ENCODE data around the gene GREM2. TPM values are rescaled to one million over a fixed set of nuclear protein-coding genes. Genes with fewer than 3 reads are reported as not detected.

Gene GREM2
- polyA plus RNA-seq, 12 donors, result 3.1 to 17.8 (median 5.2) TPM; not detected in 1

GRCh38 chr1:240503558-240503957 is 108.4 kb downstream of the GREM2 start:
- no peak for DNase-seq

GRCh38 chr1:240503036-240503435 is 108.9 kb downstream of the GREM2 start:
- no peak for DNase-seq

- no peak for DNase-seq
Observed at GRCh38 chr1:240501115-240501514, 110.8 kb downstream of the GREM2 start.

- no peak for DNase-seq
Observed at GRCh38 chr1:240500647-240501046, 111.3 kb downstream of the GREM2 start.

- no peak for DNase-seq
Observed at GRCh38 chr1:240499012-240499411, 112.9 kb downstream of the GREM2 start.

GRCh38 chr1:240498335-240498734 is 113.6 kb downstream of the GREM2 start:
- DNase-seq, result no peak

- DNase-seq, result no peak
Observed at GRCh38 chr1:240497908-240498307, 114.0 kb downstream of the GREM2 start.

GRCh38 chr1:240496941-240497340 is 115.0 kb downstream of the GREM2 start:
- no peak for DNase-seq

- DNase-seq, result no peak
Observed at GRCh38 chr1:240496356-240496755, 115.6 kb downstream of the GREM2 start.

GRCh38 chr1:240495601-240496000 is 116.4 kb downstream of the GREM2 start:
- DNase-seq, result no peak

- no peak for DNase-seq
Observed at GRCh38 chr1:240492832-240493440, 119.0 kb downstream of the GREM2 start.

- no peak for DNase-seq
Observed at GRCh38 chr1:240491796-240492195, 120.2 kb downstream of the GREM2 start.

GRCh38 chr1:240491156-240491555 is 120.8 kb downstream of the GREM2 start:
- no peak for DNase-seq

- DNase-seq, result no peak
Observed at GRCh38 chr1:240487493-240487892, 124.5 kb downstream of the GREM2 start.

GRCh38 chr1:240486611-240487010 is 125.3 kb downstream of the GREM2 start:
- DNase-seq, result no peak

- DNase-seq, result no peak
Observed at GRCh38 chr1:240484804-240485443, 127.0 kb downstream of the GREM2 start.

- no peak for DNase-seq
Observed at GRCh38 chr1:240478536-240478935, 133.4 kb downstream of the GREM2 start.

- no peak for DNase-seq
Observed at GRCh38 chr1:240475832-240476231, 136.1 kb downstream of the GREM2 start.

GRCh38 chr1:240474133-240474614 is 137.8 kb downstream of the GREM2 start:
- no peak for DNase-seq

- DNase-seq, result no peak
Observed at GRCh38 chr1:240468656-240469055, 143.3 kb downstream of the GREM2 start.

GRCh38 chr1:240467895-240468294 is 144.1 kb downstream of the GREM2 start:
- DNase-seq, result no peak

- DNase-seq, result no peak
Observed at GRCh38 chr1:240466509-240466908, 145.4 kb downstream of the GREM2 start.

GRCh38 chr1:240465531-240465940 is 146.4 kb downstream of the GREM2 start:
- DNase-seq, result no peak

- DNase-seq, result no peak
Observed at GRCh38 chr1:240464099-240464498, 147.9 kb downstream of the GREM2 start.

All from muscle of arm (tissue), 12 donors.